CD4-positive, alpha-beta T cell treated with Interleukin-6 for 4 hours (primary cell): ENCODE data around the gene M1AP.
A peak's percentile ranks its signal among the peaks of the same experiment; 100 is the strongest.

Experiments used
- DNase-seq: peaks from one replicate; pipeline ENCODE4 v3.0.0-alpha.2; 2020; ENCODE audit warnings: mixed read lengths

Gene M1AP

GRCh38 chr2:74538881-74539339, 109.2 kb downstream of the M1AP start:
- DNase-seq, result no peak

- no peak for DNase-seq
Observed at GRCh38 chr2:74537140-74537539, 111.0 kb downstream of the M1AP start.

- DNase-seq, result no peak
Observed at GRCh38 chr2:74536166-74536950, 111.8 kb downstream of the M1AP start.

- no peak for DNase-seq
Observed at GRCh38 chr2:74535440-74535965, 112.6 kb downstream of the M1AP start.

- no peak for DNase-seq
Observed at GRCh38 chr2:74534411-74534810, 113.7 kb downstream of the M1AP start.

- DNase-seq, result no peak
Observed at GRCh38 chr2:74533464-74533863, 114.7 kb downstream of the M1AP start.

- no peak for DNase-seq
Observed at GRCh38 chr2:74532222-74532621, 115.9 kb downstream of the M1AP start.

GRCh38 chr2:74531666-74532065, 116.5 kb downstream of the M1AP start:
- no peak for DNase-seq

GRCh38 chr2:74530239-74531187, 117.6 kb downstream of the M1AP start:
- peak; percentile 50 for DNase-seq

- DNase-seq, result peak; percentile 87
Observed at GRCh38 chr2:74529357-74530238, 118.5 kb downstream of the M1AP start, which contains the start of the genes AUP1 and HTRA2. Gene AUP1 (minus strand): TSS chr2:74529706. CDS start chr2:74529629, 77 bp downstream. Gene HTRA2 (plus strand): TSS chr2:74529933. CDS start chr2:74530007, 74 bp downstream.

GRCh38 chr2:74528600-74529356, 119.4 kb downstream of the M1AP start:
- no peak for DNase-seq

GRCh38 chr2:74527741-74528140, 120.4 kb downstream of the M1AP start:
- DNase-seq, result no peak

GRCh38 chr2:74526649-74527230, 121.4 kb downstream of the M1AP start:
- DNase-seq, result no peak

- DNase-seq, result peak; percentile 28
Observed at GRCh38 chr2:74525717-74526648, 122.1 kb downstream of the M1AP start, which contains the start of gene DQX1. Gene DQX1 (minus strand): TSS chr2:74526231. CDS start chr2:74525729, 502 bp downstream.

- DNase-seq, result no peak
Observed at GRCh38 chr2:74524955-74525716, 123.0 kb downstream of the M1AP start.

- DNase-seq, result no peak
Observed at GRCh38 chr2:74524005-74524404, 124.1 kb downstream of the M1AP start.

GRCh38 chr2:74522516-74522915, 125.6 kb downstream of the M1AP start:
- DNase-seq, result no peak

- no peak for DNase-seq
Observed at GRCh38 chr2:74516650-74517049, 131.5 kb downstream of the M1AP start.
